ENCODE measurements around the gene RNF144A.

- TF ChIP-seq USF2 (IDR thresholded peaks at IDR 0.05; ENCODE audit: borderline replicate concordance, low read depth, low read length): no peak
- TF ChIP-seq RFX5 (IDR thresholded peaks at IDR 0.05; ENCODE audit: low read length): no peak
- no peak for TF ChIP-seq POLR2AphosphoS5 (IDR thresholded peaks at IDR 0.05; ENCODE audit: low read depth, low read length)
- TF ChIP-seq EP300 (IDR thresholded peaks at IDR 0.05; ENCODE audit: borderline replicate concordance in 1 of 2, low read depth in 1 of 2, low read length in 1 of 2): no peak
- no peak for TF ChIP-seq RCOR1 (IDR thresholded peaks at IDR 0.05; ENCODE audit: low read length)
- no peak for TF ChIP-seq GABPA (IDR thresholded peaks at IDR 0.05; ENCODE audit: low read depth)
- no peak for TF ChIP-seq SMC3 (IDR thresholded peaks at IDR 0.05; ENCODE audit: low read depth, low read length)
- no peak for TF ChIP-seq CTCF (IDR thresholded peaks at IDR 0.05)
- TF ChIP-seq RAD21 (IDR thresholded peaks at IDR 0.05; ENCODE audit: low read length): no peak
- TF ChIP-seq MAX (IDR thresholded peaks at IDR 0.05; ENCODE audit: low read depth): no peak
Observed at GRCh38 chr2:7041421-7041820, 124.2 kb downstream of the RNF144A start.
